ENCODE results near the gene KCTD15. TPM values are rescaled to one million over a fixed set of nuclear protein-coding genes. Genes with fewer than 3 reads are reported as not detected.
A peak's percentile ranks its signal among the peaks of the same experiment; 100 is the strongest.

The KCTD15 gene
- total RNA-seq, 1 experiment from 2014 or later, result 41.5 TPM

DNA sequence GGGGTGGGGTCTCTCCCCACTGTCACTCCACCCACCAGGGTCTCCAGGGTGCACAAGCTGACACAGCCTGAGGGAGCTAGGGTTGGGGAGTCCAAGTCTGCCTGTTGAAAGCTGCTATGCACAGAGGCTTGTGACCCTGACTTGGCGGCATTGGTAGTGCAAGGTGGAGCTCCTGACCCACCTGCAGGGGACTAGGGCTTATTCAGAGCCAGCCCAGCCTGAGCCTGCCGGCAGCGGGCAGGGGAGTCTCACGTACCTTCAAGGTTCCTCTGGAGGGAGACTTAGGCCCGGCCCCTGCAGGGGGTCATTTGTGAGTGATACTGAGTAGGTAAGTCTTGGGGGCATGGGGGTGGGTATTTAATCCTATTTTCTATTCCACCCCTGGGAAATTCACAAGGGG, 4.7 kb downstream of the KCTD15 start:
- peak overlapping the region; percentile 36; the same call in 1 of the 2 replicates for H3K27ac Mint-ChIP-seq
- TF ChIP-seq ZNF317 (CRISPR knock-in tag; IDR thresholded peaks at IDR 0.05; ENCODE audit: borderline replicate concordance, low read depth) (no peak), SMAD4 (CRISPR knock-in tag; IDR thresholded peaks at IDR 0.05) (no peak), SOX15 (CRISPR knock-in tag; IDR thresholded peaks at IDR 0.05) (no peak), NFE2L1 (CRISPR knock-in tag; IDR thresholded peaks at IDR 0.05) (no peak), ZNF138 (CRISPR knock-in tag; conservative IDR thresholded peaks at IDR 0.05) (no peak), GRHL2 (CRISPR knock-in tag; IDR thresholded peaks at IDR 0.05; ENCODE audit: insufficient replicate concordance, severe bottlenecking) (no peak), IRF2 (CRISPR knock-in tag; IDR thresholded peaks at IDR 0.05; ENCODE audit: borderline replicate concordance, low read depth) (no peak), ZNF416 (CRISPR knock-in tag; IDR thresholded peaks at IDR 0.05) (no peak), ATF1 (CRISPR knock-in tag; IDR thresholded peaks at IDR 0.05) (no peak), ZNF263 (CRISPR knock-in tag; IDR thresholded peaks at IDR 0.05; ENCODE audit: low read depth) (no peak), ESRRA (CRISPR knock-in tag; IDR thresholded peaks at IDR 0.05; ENCODE audit: borderline replicate concordance) (no peak)
- TF ChIP-seq, protein P1, sequence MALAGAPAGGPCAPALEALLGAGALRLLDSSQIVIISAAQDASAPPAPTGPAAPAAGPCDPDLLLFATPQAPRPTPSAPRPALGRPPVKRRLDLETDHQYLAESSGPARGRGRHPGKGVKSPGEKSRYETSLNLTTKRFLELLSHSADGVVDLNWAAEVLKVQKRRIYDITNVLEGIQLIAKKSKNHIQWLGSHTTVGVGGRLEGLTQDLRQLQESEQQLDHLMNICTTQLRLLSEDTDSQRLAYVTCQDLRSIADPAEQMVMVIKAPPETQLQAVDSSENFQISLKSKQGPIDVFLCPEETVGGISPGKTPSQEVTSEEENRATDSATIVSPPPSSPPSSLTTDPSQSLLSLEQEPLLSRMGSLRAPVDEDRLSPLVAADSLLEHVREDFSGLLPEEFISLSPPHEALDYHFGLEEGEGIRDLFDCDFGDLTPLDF (CRISPR knock-in tag; IDR thresholded peaks at IDR 0.05), result no peak
- TF ChIP-seq, protein P2, sequence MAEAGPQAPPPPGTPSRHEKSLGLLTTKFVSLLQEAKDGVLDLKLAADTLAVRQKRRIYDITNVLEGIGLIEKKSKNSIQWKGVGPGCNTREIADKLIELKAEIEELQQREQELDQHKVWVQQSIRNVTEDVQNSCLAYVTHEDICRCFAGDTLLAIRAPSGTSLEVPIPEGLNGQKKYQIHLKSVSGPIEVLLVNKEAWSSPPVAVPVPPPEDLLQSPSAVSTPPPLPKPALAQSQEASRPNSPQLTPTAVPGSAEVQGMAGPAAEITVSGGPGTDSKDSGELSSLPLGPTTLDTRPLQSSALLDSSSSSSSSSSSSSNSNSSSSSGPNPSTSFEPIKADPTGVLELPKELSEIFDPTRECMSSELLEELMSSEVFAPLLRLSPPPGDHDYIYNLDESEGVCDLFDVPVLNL (CRISPR knock-in tag; IDR thresholded peaks at IDR 0.05; ENCODE audit: borderline replicate concordance, low read depth), result no peak
- TF ChIP-seq, protein P3, sequence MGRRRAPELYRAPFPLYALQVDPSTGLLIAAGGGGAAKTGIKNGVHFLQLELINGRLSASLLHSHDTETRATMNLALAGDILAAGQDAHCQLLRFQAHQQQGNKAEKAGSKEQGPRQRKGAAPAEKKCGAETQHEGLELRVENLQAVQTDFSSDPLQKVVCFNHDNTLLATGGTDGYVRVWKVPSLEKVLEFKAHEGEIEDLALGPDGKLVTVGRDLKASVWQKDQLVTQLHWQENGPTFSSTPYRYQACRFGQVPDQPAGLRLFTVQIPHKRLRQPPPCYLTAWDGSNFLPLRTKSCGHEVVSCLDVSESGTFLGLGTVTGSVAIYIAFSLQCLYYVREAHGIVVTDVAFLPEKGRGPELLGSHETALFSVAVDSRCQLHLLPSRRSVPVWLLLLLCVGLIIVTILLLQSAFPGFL (CRISPR knock-in tag; IDR thresholded peaks at IDR 0.05; ENCODE audit: borderline replicate concordance), result no peak
- TF ChIP-seq, protein P4, sequence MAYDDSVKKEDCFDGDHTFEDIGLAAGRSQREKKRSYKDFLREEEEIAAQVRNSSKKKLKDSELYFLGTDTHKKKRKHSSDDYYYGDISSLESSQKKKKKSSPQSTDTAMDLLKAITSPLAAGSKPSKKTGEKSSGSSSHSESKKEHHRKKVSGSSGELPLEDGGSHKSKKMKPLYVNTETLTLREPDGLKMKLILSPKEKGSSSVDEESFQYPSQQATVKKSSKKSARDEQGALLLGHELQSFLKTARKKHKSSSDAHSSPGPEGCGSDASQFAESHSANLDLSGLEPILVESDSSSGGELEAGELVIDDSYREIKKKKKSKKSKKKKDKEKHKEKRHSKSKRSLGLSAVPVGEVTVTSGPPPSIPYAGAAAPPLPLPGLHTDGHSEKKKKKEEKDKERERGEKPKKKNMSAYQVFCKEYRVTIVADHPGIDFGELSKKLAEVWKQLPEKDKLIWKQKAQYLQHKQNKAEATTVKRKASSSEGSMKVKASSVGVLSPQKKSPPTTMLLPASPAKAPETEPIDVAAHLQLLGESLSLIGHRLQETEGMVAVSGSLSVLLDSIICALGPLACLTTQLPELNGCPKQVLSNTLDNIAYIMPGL (CRISPR knock-in tag; IDR thresholded peaks at IDR 0.05), result no peak
- TF ChIP-seq, protein P5, sequence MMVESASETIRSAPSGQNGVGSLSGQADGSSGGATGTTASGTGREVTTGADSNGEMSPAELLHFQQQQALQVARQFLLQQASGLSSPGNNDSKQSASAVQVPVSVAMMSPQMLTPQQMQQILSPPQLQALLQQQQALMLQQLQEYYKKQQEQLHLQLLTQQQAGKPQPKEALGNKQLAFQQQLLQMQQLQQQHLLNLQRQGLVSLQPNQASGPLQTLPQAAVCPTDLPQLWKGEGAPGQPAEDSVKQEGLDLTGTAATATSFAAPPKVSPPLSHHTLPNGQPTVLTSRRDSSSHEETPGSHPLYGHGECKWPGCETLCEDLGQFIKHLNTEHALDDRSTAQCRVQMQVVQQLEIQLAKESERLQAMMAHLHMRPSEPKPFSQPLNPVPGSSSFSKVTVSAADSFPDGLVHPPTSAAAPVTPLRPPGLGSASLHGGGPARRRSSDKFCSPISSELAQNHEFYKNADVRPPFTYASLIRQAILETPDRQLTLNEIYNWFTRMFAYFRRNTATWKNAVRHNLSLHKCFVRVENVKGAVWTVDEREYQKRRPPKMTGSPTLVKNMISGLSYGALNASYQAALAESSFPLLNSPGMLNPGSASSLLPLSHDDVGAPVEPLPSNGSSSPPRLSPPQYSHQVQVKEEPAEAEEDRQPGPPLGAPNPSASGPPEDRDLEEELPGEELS (CRISPR knock-in tag; IDR thresholded peaks at IDR 0.05), result no peak
- TF ChIP-seq, protein P6, sequence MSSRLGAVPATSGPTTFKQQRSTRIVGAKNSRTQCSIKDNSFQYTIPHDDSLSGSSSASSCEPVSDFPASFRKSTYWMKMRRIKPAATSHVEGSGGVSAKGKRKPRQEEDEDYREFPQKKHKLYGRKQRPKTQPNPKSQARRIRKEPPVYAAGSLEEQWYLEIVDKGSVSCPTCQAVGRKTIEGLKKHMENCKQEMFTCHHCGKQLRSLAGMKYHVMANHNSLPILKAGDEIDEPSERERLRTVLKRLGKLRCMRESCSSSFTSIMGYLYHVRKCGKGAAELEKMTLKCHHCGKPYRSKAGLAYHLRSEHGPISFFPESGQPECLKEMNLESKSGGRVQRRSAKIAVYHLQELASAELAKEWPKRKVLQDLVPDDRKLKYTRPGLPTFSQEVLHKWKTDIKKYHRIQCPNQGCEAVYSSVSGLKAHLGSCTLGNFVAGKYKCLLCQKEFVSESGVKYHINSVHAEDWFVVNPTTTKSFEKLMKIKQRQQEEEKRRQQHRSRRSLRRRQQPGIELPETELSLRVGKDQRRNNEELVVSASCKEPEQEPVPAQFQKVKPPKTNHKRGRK (CRISPR knock-in tag; IDR thresholded peaks at IDR 0.05; ENCODE audit: borderline replicate concordance), result no peak
- POLR2A ChIA-PET, result no interaction called here
- no peak for ATAC-seq
- H3K4me1 Mint-ChIP-seq, result peaks cover 20% of the 10 kb centered on the region
- no peaks in the 10 kb centered on the region for H3K9me3 Mint-ChIP-seq
- no peaks in the 10 kb centered on the region for H3K27me3 Mint-ChIP-seq (ENCODE audit: low read depth)
- CTCF ChIA-PET, result interaction anchor here (0.9 kb wide), 1 partner anchor 24 kb away, joined by 3 read pairs; no protein-coding TSS in a partner anchor
- no peak for DNase-seq (ENCODE audit: low spot score)
- peaks cover 26% of the 10 kb centered on the region for H3K36me3 Mint-ChIP-seq
- no peak overlapping the region for H3K4me3 Mint-ChIP-seq

Data from WTC11 (cell line).